CD14-positive monocyte (primary cell): ENCODE data around the gene ZFP62. TPM values are rescaled to one million over a fixed set of nuclear protein-coding genes. Genes with fewer than 3 reads are reported as not detected.
A peak's percentile ranks its signal among the peaks of the same experiment; 100 is the strongest.

Experiments
- DNase-seq, 3 donors: peaks; one replicate each; pipeline ENCODE4 v3.0.0-alpha.2; 2011 to 2022
- H2AFZ ChIP-seq: 2 replicates; pipeline ENCODE4 v1.6.0; 2012; ENCODE audit warnings: mild to moderate bottlenecking, low read depth, low read length, inconsistent platforms; ENCODE audit not compliant: insufficient read depth, poor library complexity, severe bottlenecking
- H3K27ac ChIP-seq, 2 donors: 1 replicate in 1 of 2; 2 replicates in 1 of 2; pipeline ENCODE4 v1.5.1; 2012 to 2013; ENCODE audit warnings: low read length in 2 of 2, control low read depth in 1 of 2, inconsistent platforms in 1 of 2, low read depth in 1 of 2, mild to moderate bottlenecking in 1 of 2
- H3K27me3 ChIP-seq, 2 donors: one replicate each; pipeline versions ENCODE4 v1.6.0 to v1.6.1; 2011 to 2013; ENCODE audit warnings: low read length in 2 of 2; ENCODE audit not compliant: control insufficient read depth in 2 of 2, insufficient read depth in 2 of 2
- H3K36me3 ChIP-seq, 2 donors: replicated peaks in 1 of 2; 1 replicate in 1 of 2; 2 replicates in 1 of 2; pipeline versions ENCODE4 v1.5.1 to v1.6.1; 2012 to 2013; ENCODE audit warnings: low read length in 2 of 2, control low read depth in 1 of 2, inconsistent platforms in 1 of 2, mild to moderate bottlenecking in 1 of 2; ENCODE audit not compliant: insufficient read depth in 2 of 2, control insufficient read depth in 1 of 2
- H3K4me1 ChIP-seq, 2 donors: 1 replicate in 1 of 2; 2 replicates in 1 of 2; pipeline versions ENCODE4 v1.5.1 to v1.6.1; 2012 to 2013; ENCODE audit warnings: low read length in 2 of 2, control low read depth in 1 of 2, inconsistent platforms in 1 of 2, mild to moderate bottlenecking in 1 of 2, moderate library complexity in 1 of 2; ENCODE audit not compliant: insufficient read depth in 2 of 2, control insufficient read depth in 1 of 2
- H3K4me2 ChIP-seq: replicated peaks from 2 replicates; pipeline ENCODE3; 2012; ENCODE audit warnings: low read length, moderate library complexity, mild to moderate bottlenecking; ENCODE audit not compliant: poor library complexity, severe bottlenecking; ENCODE audit errors: extremely low read depth
- H3K4me3 ChIP-seq, 3 experiments: fragments of 200-600 bp in 1 of 3; sonication (generic) in 1 of 3; replicated peaks in 1 of 3; 1 replicate in 2 of 3; 2 replicates in 1 of 3; pipeline ENCODE4 v1.5.1; 2011 to 2013; ENCODE audit warnings: low read length in 3 of 3, mild to moderate bottlenecking in 3 of 3, control low read depth in 2 of 3, low read depth in 2 of 3, inconsistent platforms in 1 of 3, moderate library complexity in 1 of 3
- H3K79me2 ChIP-seq: 2 replicates; pipeline ENCODE4 v1.6.0; 2012; ENCODE audit warnings: mild to moderate bottlenecking, control low read depth, inconsistent platforms, low read length, moderate library complexity; ENCODE audit not compliant: insufficient read depth
- H3K9ac ChIP-seq: 2 replicates; pipeline ENCODE4 v1.6.0; 2017; ENCODE audit warnings: low read length, mild to moderate bottlenecking; ENCODE audit not compliant: insufficient read depth, poor library complexity, severe bottlenecking
- H3K9me3 ChIP-seq, 2 donors: replicated peaks in 1 of 2; 1 replicate in 1 of 2; 2 replicates in 1 of 2; pipeline versions ENCODE4 v1.5.1 to v1.6.1; 2012 to 2013; ENCODE audit warnings: low read length in 2 of 2, control low read depth in 1 of 2; ENCODE audit not compliant: control insufficient read depth in 1 of 2, insufficient read depth in 1 of 2
- H4K20me1 ChIP-seq: 2 replicates; pipeline ENCODE4 v1.6.0; 2012; ENCODE audit warnings: mild to moderate bottlenecking, low read length, control low read depth, moderate library complexity; ENCODE audit not compliant: insufficient read depth
- H3K27ac Mint-ChIP-seq, 7 donors: one replicate each; pipeline ENCODE4 v1.8.0; 2020; ENCODE audit warnings: mild to moderate bottlenecking in 7 of 7, mixed read lengths in 7 of 7, moderate library complexity in 6 of 7, inconsistent platforms in 2 of 7
- H3K27me3 Mint-ChIP-seq, 3 donors: one replicate each; pipeline ENCODE4 v1.8.0; 2021 to 2022; ENCODE audit warnings: low read depth in 3 of 3, mild to moderate bottlenecking in 3 of 3, mixed read lengths in 3 of 3, moderate library complexity in 3 of 3, inconsistent platforms in 1 of 3
- H3K36me3 Mint-ChIP-seq, 2 donors: one replicate each; pipeline ENCODE4 v1.8.0; 2020; ENCODE audit warnings: mixed read lengths in 2 of 2, inconsistent platforms in 1 of 2, mild to moderate bottlenecking in 1 of 2
- H3K4me1 Mint-ChIP-seq: one replicate; pipeline ENCODE4 v1.8.0; 2020; ENCODE audit warnings: mild to moderate bottlenecking, mixed read lengths
- H3K4me3 Mint-ChIP-seq, 2 donors: one replicate each; pipeline ENCODE4 v1.8.0; 2020; ENCODE audit warnings: mild to moderate bottlenecking in 2 of 2, mixed read lengths in 2 of 2, moderate library complexity in 1 of 2
- H3K9me3 Mint-ChIP-seq, 7 donors: one replicate each; pipeline ENCODE4 v1.8.0; 2020 to 2022; ENCODE audit warnings: mixed read lengths in 7 of 7, mild to moderate bottlenecking in 6 of 7, moderate library complexity in 6 of 7, inconsistent platforms in 2 of 7
- WGBS: methylation state at CpG from one replicate; pipeline ENCODE4 v1.1.5; 2013; ENCODE audit warnings: missing lambda C conversion rate; ENCODE audit not compliant: insufficient coverage; 5-methylcytosine and 5-hydroxymethylcytosine counted together
- intact Hi-C, 2 donors: fragments of 100-400 bp; cut with micrococcal nuclease; formaldehyde crosslinking; loops; one replicate each; pipeline versions ENCODE4 v1.15.0 to v1.15.1; 2023
- polyA plus RNA-seq, 3 donors: library from polyadenylated mRNA; depleted of rRNA in 1 of 3; unstranded in 2 of 3; stranded (reverse) in 1 of 3; fragments of 300-500 nt in 2 of 3; fragments of >200 nt in 1 of 3; fragmentation: Illumina TruSeq in 2 of 3; gene quantifications; 1 replicate in 2 of 3; 2 replicates in 1 of 3; pipeline ENCODE4 v1.2.3, GENCODE V29; 2012 to 2021
- TF ChIP-seq, protein P1 (sequence below): fragments of 200-600 bp; IDR thresholded peaks from one replicate; pipeline ENCODE4 v1.8.0; 2022; ENCODE audit warnings: antibody characterized with exemption, mild to moderate bottlenecking

The ZFP62 gene
- polyA plus RNA-seq, 3 donors, result 4.1 to 7.1 (median 6.5) TPM

DNA sequence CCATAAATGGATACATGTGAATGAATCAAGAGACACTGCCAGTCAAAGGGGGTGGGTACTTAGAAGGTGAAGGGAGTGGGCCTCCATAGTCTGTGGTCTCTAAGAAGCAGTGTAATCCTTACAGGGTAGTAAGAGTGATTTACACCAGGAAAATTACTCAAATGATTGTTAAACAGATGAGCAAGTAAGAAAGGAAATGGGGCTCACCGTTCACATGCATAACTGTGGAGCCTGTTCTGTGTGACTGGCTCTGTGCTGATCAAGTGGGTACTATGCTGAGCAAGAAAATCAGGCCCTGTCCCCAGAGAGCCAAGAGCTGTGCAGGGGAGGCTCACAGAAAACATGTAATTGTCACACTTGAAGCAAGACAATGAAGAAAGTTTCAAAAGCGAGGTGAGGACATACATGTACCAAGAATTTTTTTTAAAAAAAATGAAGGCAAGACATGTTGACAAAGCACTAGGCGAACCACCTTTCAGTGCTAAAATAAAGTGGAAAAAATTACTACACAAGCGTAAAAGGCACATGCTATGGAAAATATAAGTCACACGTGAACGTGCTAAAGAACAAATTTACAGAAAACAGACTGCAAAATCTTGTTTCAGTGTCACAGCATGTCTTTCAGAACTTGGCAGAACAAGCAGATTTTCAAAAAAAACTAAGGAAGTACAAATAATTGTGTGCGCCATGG is 40.4 kb upstream of the ZFP62 start:
- Mint-ChIP-seq H3K36me3 (no peaks in the 10 kb centered on the region), H3K9me3 (peaks cover 0 to 9% (median 4%) of the 10 kb centered on the region in 7 donors), H3K4me3 (peak overlapping the region in 1 of 2 donors; percentile 37), H3K27me3 (peaks cover 2% of the 10 kb centered on the region in 3 donors), H3K4me1 (no peaks in the 10 kb centered on the region), H3K27ac (peak overlapping the region in 1 of 7 donors; percentile 1)
- Histone ChIP-seq H3K4me3 (no peak overlapping the region), H2AFZ (no peak overlapping the region), H3K9ac (no peak overlapping the region), H3K27ac (no peak overlapping the region), H4K20me1 (no peaks in the 10 kb centered on the region), H3K36me3 (no peaks in the 10 kb centered on the region), H3K4me2 (no peak overlapping the region), H3K27me3 (no peaks in the 10 kb centered on the region), H3K9me3 (peaks cover 0 to 7% of the 10 kb centered on the region in 2 donors), H3K79me2 (no peaks in the 10 kb centered on the region), H3K4me1 (no peaks in the 10 kb centered on the region)
- TF ChIP-seq, protein P1, sequence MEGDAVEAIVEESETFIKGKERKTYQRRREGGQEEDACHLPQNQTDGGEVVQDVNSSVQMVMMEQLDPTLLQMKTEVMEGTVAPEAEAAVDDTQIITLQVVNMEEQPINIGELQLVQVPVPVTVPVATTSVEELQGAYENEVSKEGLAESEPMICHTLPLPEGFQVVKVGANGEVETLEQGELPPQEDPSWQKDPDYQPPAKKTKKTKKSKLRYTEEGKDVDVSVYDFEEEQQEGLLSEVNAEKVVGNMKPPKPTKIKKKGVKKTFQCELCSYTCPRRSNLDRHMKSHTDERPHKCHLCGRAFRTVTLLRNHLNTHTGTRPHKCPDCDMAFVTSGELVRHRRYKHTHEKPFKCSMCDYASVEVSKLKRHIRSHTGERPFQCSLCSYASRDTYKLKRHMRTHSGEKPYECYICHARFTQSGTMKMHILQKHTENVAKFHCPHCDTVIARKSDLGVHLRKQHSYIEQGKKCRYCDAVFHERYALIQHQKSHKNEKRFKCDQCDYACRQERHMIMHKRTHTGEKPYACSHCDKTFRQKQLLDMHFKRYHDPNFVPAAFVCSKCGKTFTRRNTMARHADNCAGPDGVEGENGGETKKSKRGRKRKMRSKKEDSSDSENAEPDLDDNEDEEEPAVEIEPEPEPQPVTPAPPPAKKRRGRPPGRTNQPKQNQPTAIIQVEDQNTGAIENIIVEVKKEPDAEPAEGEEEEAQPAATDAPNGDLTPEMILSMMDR, result no peak
- DNase-seq, result no peak
- WGBS, result 80% methylated on average over 2 of the region's 7 CpGs
- intact Hi-C loops, result no loop called here

- no peak overlapping the region for H2AFZ ChIP-seq
- no peaks in the 10 kb centered on the region for H3K27me3 ChIP-seq
- Mint-ChIP-seq H3K36me3 (no peaks in the 10 kb centered on the region), H3K4me1 (no peaks in the 10 kb centered on the region), H3K27ac (no peak overlapping the region), H3K27me3 (peaks cover 0 to 3% (median 2%) of the 10 kb centered on the region in 3 donors), H3K9me3 (peaks cover 0 to 12% (median 4%) of the 10 kb centered on the region in 7 donors), H3K4me3 (no peak overlapping the region)
- no peaks in the 10 kb centered on the region for H3K79me2 ChIP-seq
- intact Hi-C loops, result no loop called here
- no peak overlapping the region for H3K9ac ChIP-seq
- TF ChIP-seq, protein P1, result no peak
- peaks cover 0 to 7% of the 10 kb centered on the region in 2 donors for H3K9me3 ChIP-seq
- H3K4me1 ChIP-seq, result no peaks in the 10 kb centered on the region
- no peak overlapping the region for H3K4me2 ChIP-seq
- H3K4me3 ChIP-seq, result no peak overlapping the region
- no peaks in the 10 kb centered on the region for H3K36me3 ChIP-seq
- H4K20me1 ChIP-seq, result no peaks in the 10 kb centered on the region
- WGBS, result 94% methylated on average over 2 of the region's 5 CpGs
- no peak for DNase-seq
- no peak overlapping the region for H3K27ac ChIP-seq
Observed at GRCh38 chr5:180900178-180900577, 39.1 kb upstream of the ZFP62 start.
